GM18870 (cell line): ENCODE measurements around the gene IMPDH2.
"Not testable (repeated sequence)": the region's sequence is repeated elsewhere in the genome, so short reads cannot be mapped to it uniquely, and the experiment has no call there.

Experiments
- ATAC-seq: cut with Tn5 transposase; IDR thresholded peaks from one replicate; pipeline ENCODE4 v1.9.1; 2021; ENCODE audit warnings: moderate library complexity; ENCODE audit not compliant: unreplicated experiment

IMPDH2 gene

GRCh38 chr3:49021813-49022687 lies 7.1 kb downstream of the IMPDH2 start, which contains the start of gene NDUFAF3:
NDUFAF3 (plus strand) TSS chr3:49022121; CDS start chr3:49022145, 24 bp downstream.
- peak; percentile 55 for ATAC-seq

GRCh38 chr3:49021213-49021812 lies 7.9 kb downstream of the IMPDH2 start:
- ATAC-seq, result peak; percentile 47

- ATAC-seq, result peak; percentile 1
Measured at GRCh38 chr3:49020330-49021212, 8.6 kb downstream of the IMPDH2 start.

- no peak for ATAC-seq
Measured at GRCh38 chr3:49019941-49020329, 9.3 kb downstream of the IMPDH2 start.

- no peak for ATAC-seq
Measured at GRCh38 chr3:49018707-49019006, 10.5 kb downstream of the IMPDH2 start.

- no peak for ATAC-seq
Measured at GRCh38 chr3:49017971-49018706, 11.1 kb downstream of the IMPDH2 start, which contains the start of gene DALRD3. DALRD3 (minus strand) TSS chr3:49018580; CDS start chr3:49018564, 16 bp downstream.

- no peak for ATAC-seq
Measured at GRCh38 chr3:49017229-49017970, 11.8 kb downstream of the IMPDH2 start.

GRCh38 chr3:49016414-49017228 lies 12.6 kb downstream of the IMPDH2 start:
- no peak for ATAC-seq

- ATAC-seq, result no peak
Measured at GRCh38 chr3:49015765-49016164, 13.4 kb downstream of the IMPDH2 start.

- no peak for ATAC-seq
Measured at GRCh38 chr3:49015072-49015471, 14.1 kb downstream of the IMPDH2 start.

GRCh38 chr3:49013738-49014660 lies 15.2 kb downstream of the IMPDH2 start:
- ATAC-seq, result no peak

- ATAC-seq, result no peak
Measured at GRCh38 chr3:49013113-49013737, 16.0 kb downstream of the IMPDH2 start.

- no peak for ATAC-seq
Measured at GRCh38 chr3:49012441-49013017, 16.7 kb downstream of the IMPDH2 start.

GRCh38 chr3:49009396-49009795 lies 19.8 kb downstream of the IMPDH2 start:
- no peak for ATAC-seq

- not testable (repeated sequence) for ATAC-seq
Measured at GRCh38 chr3:49008627-49009026, 20.6 kb downstream of the IMPDH2 start.

GRCh38 chr3:49007771-49008528 lies 21.2 kb downstream of the IMPDH2 start:
- peak; percentile 16 for ATAC-seq
